G401 (cell line): Measurements from ENCODE around the gene TMEM145. TPM values are rescaled to one million over a fixed set of nuclear protein-coding genes. Genes with fewer than 3 reads are reported as not detected.

Source experiments
- total RNA-seq: library from RNA; depleted of rRNA; stranded (reverse); fragments of >200 nt; shearing (Covaris generic); gene quantifications from 2 replicates; pipeline ENCODE4 v1.2.3, GENCODE V29; 2014; rRNA removed

Gene TMEM145
- total RNA-seq, 1 experiment from 2014 or later: not detected

Other genes starting within 250 kb of the TMEM145 start
- 0.49 and 1.1 TPM in 2 replicates for gene GRIK5, start 243.1 kb upstream of the TMEM145 start, total RNA-seq
- gene ZNF574, start 237.1 kb upstream of the TMEM145 start, total RNA-seq: 22.4 and 22.7 TPM in 2 replicates
- not detected in 2 replicates for gene POU2F2, start 180.9 kb upstream of the TMEM145 start, total RNA-seq
- 41.1 and 52.0 TPM in 2 replicates for gene DEDD2, start 95.6 kb upstream of the TMEM145 start, total RNA-seq
- 7.9 and 13.6 TPM in 2 replicates for gene ZNF526, start 93.0 kb upstream of the TMEM145 start, total RNA-seq
- 30.0 and 37.1 TPM in 2 replicates for gene GSK3A, start 70.7 kb upstream of the TMEM145 start, total RNA-seq
- gene ERF, start 58.2 kb upstream of the TMEM145 start, total RNA-seq: 157 and 165 TPM in 2 replicates
- 14.3 and 21.2 TPM in 2 replicates for gene CIC, start 44.1 kb upstream of the TMEM145 start, total RNA-seq
- gene PRR19, start 11.2 kb upstream of the TMEM145 start, total RNA-seq: 1.8 and 2.1 TPM in 2 replicates
- 151 and 170 TPM in 2 replicates for gene PAFAH1B3, start 10.7 kb upstream of the TMEM145 start, total RNA-seq
- 27.5 and 41.5 TPM in 2 replicates for gene MEGF8, start 12.3 kb downstream of the TMEM145 start, total RNA-seq
- gene CNFN, start 77.0 kb downstream of the TMEM145 start, total RNA-seq: 3.9 TPM in 1 of 2 replicates, not detected in the other
- gene LIPE, start 114.1 kb downstream of the TMEM145 start, total RNA-seq: 26.5 and 29.0 TPM in 2 replicates
- gene CXCL17, start 129.6 kb downstream of the TMEM145 start, total RNA-seq: not detected in 2 replicates
- 0.31 and 1.3 TPM in 2 replicates for gene CEACAM1, start 215.2 kb downstream of the TMEM145 start, total RNA-seq